Right lobe of liver (tissue), 6 donors: Measurements from ENCODE around the gene CDCA5. TPM values are rescaled to one million over a fixed set of nuclear protein-coding genes. Genes with fewer than 3 reads are reported as not detected.

Source experiments
- ATAC-seq, 4 donors: fragments of 200-7000 bp; cut with Tn5 transposase; one replicate each; pipeline ENCODE4 v1.9.1; 2020; ENCODE audit warnings: mild to moderate bottlenecking in 4 of 4, moderate library complexity in 4 of 4
- DNase-seq, 3 donors: peaks; one replicate each; pipeline ENCODE4 v3.0.0-alpha.2; 2020
- H3K27ac ChIP-seq, 3 donors: fragments of 200-600 bp; one replicate each; pipeline ENCODE4 v1.8.0; 2022
- H3K27me3 ChIP-seq, 2 donors: fragments of 200-600 bp; one replicate each; pipeline ENCODE4 v1.8.0; 2022
- H3K36me3 ChIP-seq, 4 donors: fragments of 200-600 bp; sonication (generic) in 1 of 4; one replicate each; pipeline versions ENCODE4 v1.5.1 to v1.8.0; 2017 to 2022; ENCODE audit warnings: control low read depth in 1 of 4
- H3K4me1 ChIP-seq, 4 donors: fragments of 200-600 bp; sonication (generic) in 1 of 4; one replicate each; pipeline versions ENCODE4 v1.5.1 to v1.8.0; 2017 to 2022; ENCODE audit warnings: control low read depth in 1 of 4
- H3K4me3 ChIP-seq, 3 donors: fragments of 200-600 bp; one replicate each; pipeline ENCODE4 v1.8.0; 2022
- H3K9me3 ChIP-seq, 4 donors: fragments of 200-600 bp; sonication (generic) in 1 of 4; one replicate each; pipeline versions ENCODE4 v1.5.1 to v1.8.0; 2017 to 2022; ENCODE audit warnings: control low read depth in 1 of 4
- CTCF ChIP-seq, 4 donors: fragments of 200-600 bp in 3 of 4; fragments of 450-650 bp in 1 of 4; IDR thresholded peaks; one replicate each; pipeline versions ENCODE4 v1.5.1 to v1.8.0; 2016 to 2022; ENCODE audit warnings: antibody characterized with exemption in 4 of 4, mild to moderate bottlenecking in 2 of 4
- POLR2A ChIP-seq: fragments of 450-650 bp; IDR thresholded peaks from one replicate; pipeline ENCODE4 v1.6.1; 2017; ENCODE audit warnings: antibody characterized with exemption, mild to moderate bottlenecking
- WGBS: methylation state at CpG from one replicate; pipeline ENCODE4 v1.1.6; 2018; ENCODE audit warnings: low coverage, low lambda C conversion rate; ENCODE audit not compliant: insufficient coverage; ENCODE audit errors: missing lambda C conversion rate; 5-methylcytosine and 5-hydroxymethylcytosine counted together
- intact Hi-C, 2 donors: fragments of 100-400 bp; cut with DNase I; formaldehyde crosslinking; loops; one replicate each; pipeline versions ENCODE4 v1.11.2 to v1.14.1; 2022
- total RNA-seq, 6 experiments: library from RNA; depleted of rRNA in 2 of 6; stranded (reverse); fragments of >200 nt in 2 of 6; fragmentation: NEBNext Ultra II Directional in 3 of 6; extraction: Animal tissue kit (Norgen Biotek cat#: 25700) in 3 of 6; gene quantifications; one replicate each; pipeline versions ENCODE4 v1.1.0 to v1.2.4, GENCODE V29; 2016 to 2023
- donor health status: DM: no; HTN: yes; CAD: no.
- donor health status: DM: no; HTN: no; CAD: no.
- donor health status: DM: no; HTN: no; CAD: no.
- donor health status: DM: no; HTN: yes; CAD: no.
- donor health status: DM: no; HTN: yes; CAD: no.

Gene CDCA5
- total RNA-seq, 6 experiments from 2014 or later = 0.31 to 2.3 (median 1.0) TPM

GRCh38 chr11:65078151-65078550, 5.7 kb downstream of the CDCA5 start:
- intact Hi-C loops = no loop called here
- no peak overlapping the region for H3K27ac ChIP-seq
- DNase-seq = peak in 2 of 3 donors; percentile 58 to 70

GRCh38 chr11:65077451-65077850, 6.4 kb downstream of the CDCA5 start:
- no peak for TF ChIP-seq CTCF (IDR thresholded peaks at IDR 0.05)
- intact Hi-C loops = no loop called here
- H3K4me1 ChIP-seq = no peaks in the 10 kb centered on the region
- H3K27ac ChIP-seq = no peak overlapping the region
- H3K27me3 ChIP-seq = no peaks in the 10 kb centered on the region
- DNase-seq (no peak), ATAC-seq (no peak)
- no peaks in the 10 kb centered on the region for H3K9me3 ChIP-seq
- no peak overlapping the region for H3K4me3 ChIP-seq
- WGBS = 40% methylated on average over 1 of the region's 4 CpGs
- H3K36me3 ChIP-seq = no peaks in the 10 kb centered on the region

More at GRCh38 chr11:65078151-65078550, 5.7 kb downstream of the CDCA5 start:
- Histone ChIP-seq H3K36me3 (no peaks in the 10 kb centered on the region), H3K4me1 (no peaks in the 10 kb centered on the region), H3K4me3 (no peak overlapping the region), H3K9me3 (no peaks in the 10 kb centered on the region), H3K27me3 (no peaks in the 10 kb centered on the region)
- WGBS = no CpG with 5 or more reads among the region's 3 CpGs
- peak; percentile 86 to 95 (median 92) for ATAC-seq
- TF ChIP-seq CTCF (IDR thresholded peaks at IDR 0.05) = peak; percentile 62 to 69 (median 66)
- no peak for TF ChIP-seq POLR2A

GRCh38 chr11:65072631-65072966, 11.2 kb downstream of the CDCA5 start:
- no CpG with 5 or more reads among the region's 1 CpG for WGBS
- H3K27me3 ChIP-seq = no peaks in the 10 kb centered on the region
- H3K36me3 ChIP-seq = no peaks in the 10 kb centered on the region
- DNase-seq (no peak), ATAC-seq (no peak)
- H3K4me1 ChIP-seq = no peaks in the 10 kb centered on the region
- no peak overlapping the region for H3K27ac ChIP-seq
- H3K9me3 ChIP-seq = no peaks in the 10 kb centered on the region
- H3K4me3 ChIP-seq = no peak overlapping the region
- no peak for TF ChIP-seq CTCF (IDR thresholded peaks at IDR 0.05)
- TF ChIP-seq POLR2A = no peak
- intact Hi-C loops = no loop called here

GRCh38 chr11:65071907-65072630, 11.8 kb downstream of the CDCA5 start:
- WGBS = 61% methylated on average over 2 of the region's 4 CpGs
- Histone ChIP-seq H3K27ac (no peak overlapping the region), H3K9me3 (no peaks in the 10 kb centered on the region), H3K36me3 (no peaks in the 10 kb centered on the region), H3K4me1 (no peaks in the 10 kb centered on the region), H3K27me3 (no peaks in the 10 kb centered on the region), H3K4me3 (no peak overlapping the region)
- intact Hi-C loops = no loop called here
- no peak for TF ChIP-seq CTCF (IDR thresholded peaks at IDR 0.05)
- DNase-seq (no peak), ATAC-seq (no peak)
